HG03045 (cell line): ENCODE results near the gene ADGRL3.
"Not testable (repeated sequence)": the region's sequence is repeated elsewhere in the genome, so short reads cannot be mapped to it uniquely, and the experiment has no call there.

ENCODE experiments used
- ATAC-seq: cut with Tn5 transposase; IDR thresholded peaks from one replicate; pipeline ENCODE4 v1.9.1; 2021; ENCODE audit warnings: mild to moderate bottlenecking, moderate library complexity; ENCODE audit not compliant: unreplicated experiment

Gene ADGRL3

DNA sequence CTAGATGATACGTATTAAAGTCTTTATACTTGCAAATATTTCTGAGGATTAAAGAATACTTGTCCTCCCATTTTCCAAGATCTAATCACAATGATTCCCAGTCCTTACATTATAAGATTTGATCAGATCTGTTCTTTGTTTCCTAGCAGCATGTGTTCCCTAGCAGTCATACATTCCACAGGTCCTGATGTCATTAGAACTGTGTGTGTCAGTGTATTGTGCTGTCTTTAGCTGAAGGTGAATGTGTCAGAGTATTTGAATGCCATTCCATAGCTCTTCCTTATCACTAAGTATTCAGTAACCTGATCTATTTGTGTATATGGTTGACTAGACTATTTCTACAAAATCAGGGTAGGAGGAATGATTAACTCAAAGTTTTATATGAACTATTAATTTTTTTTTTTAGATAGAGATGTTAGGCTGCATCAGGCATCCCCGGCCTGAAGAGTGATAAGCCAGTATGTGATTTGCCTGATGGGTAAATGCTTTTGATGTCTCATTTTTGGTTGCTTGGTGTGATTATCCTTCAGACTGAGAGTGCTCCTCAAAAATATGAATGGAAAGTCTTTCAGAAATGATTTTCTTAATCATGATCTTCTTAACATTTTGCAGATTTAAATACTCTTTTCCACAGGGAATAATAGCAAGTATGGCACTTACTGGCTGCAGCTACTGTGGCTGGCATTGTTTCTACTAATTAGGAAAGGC, 4.4 kb downstream of the ADGRL3 start:
- ATAC-seq: no peak

DNA sequence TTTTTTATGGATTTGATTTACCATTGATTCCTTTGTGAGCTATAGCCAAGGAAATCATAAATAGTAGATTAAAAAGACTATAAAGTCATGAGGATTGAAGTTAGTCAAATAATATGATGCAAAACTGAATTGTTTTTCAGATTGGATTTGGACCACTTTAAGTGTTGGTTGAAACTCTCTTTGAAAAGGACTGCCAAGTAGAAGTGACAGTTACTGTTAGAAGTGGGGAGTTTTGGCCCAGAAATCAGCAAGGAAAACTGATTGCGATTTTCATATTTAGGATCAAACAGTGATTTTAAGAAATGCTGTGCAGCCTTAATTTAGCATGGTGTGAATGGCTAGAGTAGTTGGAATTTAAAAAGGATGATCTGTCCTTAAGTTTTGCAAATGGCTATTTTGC, 4.9 kb downstream of the ADGRL3 start:
- no peak for ATAC-seq

DNA sequence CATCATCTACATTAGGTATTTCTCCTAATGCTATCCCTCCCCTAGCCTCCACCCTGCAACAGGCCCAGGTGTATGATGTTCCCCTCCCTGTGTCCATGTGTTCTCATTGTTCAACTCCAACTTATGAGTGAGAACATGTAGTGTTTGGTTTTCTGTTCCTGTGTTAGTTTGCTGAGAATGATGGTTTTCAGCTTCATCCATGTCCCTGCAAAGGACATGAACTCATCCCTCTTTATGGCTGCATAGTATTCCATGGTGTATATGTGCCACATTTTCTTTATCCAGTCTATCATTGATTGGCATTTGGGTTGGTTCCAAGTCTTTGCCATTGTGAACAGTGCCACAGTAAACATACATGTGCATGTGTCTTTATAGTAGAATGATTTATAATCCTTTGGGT, 7.0 kb downstream of the ADGRL3 start:
- ATAC-seq: not testable (repeated sequence)

DNA sequence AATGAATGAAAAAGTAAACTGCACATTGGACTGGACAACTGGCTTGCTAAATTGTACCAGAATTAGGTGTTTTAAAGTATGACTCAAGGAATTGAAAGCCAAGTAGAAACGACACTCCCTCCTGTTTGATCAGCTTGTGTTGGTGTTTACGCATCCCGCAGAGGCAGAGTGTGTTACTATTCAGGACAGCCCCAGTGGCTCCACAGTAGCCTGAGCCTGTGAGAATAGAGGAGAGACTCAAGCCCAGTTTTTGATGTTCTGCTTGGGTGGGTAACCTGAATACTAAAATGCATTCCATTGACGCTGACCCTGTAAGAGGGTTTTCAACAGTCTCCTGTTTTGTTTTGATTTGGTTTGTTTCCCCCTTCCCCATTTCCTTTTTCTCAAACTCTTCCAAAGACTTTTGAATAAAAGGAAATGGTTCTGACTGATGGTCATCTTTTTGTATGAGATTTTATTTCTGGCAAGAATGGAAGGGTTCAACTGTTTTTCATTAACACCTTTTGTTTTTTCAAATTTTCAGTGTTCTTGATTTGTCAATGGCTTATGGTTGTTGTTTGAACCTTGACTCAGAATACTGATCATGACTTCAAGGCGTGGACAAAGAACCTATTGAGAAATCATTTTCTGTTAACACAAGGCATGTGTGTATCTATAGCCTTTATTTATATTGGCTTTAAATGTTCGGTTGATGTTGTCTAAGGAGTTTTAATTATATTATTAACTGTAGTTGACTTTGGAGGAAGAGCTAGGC, 10.2 kb downstream of the ADGRL3 start:
- ATAC-seq: no peak

DNA sequence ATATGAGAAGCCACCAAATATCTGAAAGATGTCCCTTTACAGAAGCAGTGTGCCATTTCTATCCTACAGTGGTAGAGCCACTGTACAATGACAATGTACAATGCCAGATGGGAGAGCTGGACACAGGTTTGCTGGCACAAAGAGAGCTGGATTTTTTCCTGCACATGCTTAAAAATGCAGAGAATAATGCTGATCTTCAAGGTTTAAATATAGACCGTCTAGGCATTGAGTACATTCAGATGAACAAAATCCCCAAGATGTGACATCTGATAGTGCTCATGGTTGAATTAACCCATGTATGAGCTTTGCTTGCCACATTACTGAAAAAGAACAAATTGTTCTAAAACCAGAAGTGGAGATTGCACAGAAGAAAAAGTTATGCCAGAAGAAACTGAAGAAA, 11.7 kb downstream of the ADGRL3 start:
- no peak for ATAC-seq

DNA sequence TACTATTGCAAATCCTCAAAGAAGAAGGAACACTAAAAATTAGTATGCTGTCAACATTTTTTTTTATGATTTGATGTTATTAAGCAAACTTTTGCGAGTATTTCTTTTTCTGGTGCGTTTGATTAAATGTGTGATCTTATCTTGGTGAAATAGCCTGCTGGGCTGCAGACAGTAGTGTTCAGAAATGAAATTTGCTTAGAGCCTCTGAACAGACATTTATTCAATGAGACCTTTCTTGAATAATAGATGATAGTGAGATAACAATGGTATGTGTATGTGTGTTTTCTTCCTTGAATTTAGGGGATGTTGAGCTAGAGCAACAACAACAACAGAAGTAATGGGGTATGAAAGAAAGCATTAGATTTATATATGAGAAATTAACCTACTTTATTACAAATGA, 12.7 kb downstream of the ADGRL3 start:
- ATAC-seq: no peak

DNA sequence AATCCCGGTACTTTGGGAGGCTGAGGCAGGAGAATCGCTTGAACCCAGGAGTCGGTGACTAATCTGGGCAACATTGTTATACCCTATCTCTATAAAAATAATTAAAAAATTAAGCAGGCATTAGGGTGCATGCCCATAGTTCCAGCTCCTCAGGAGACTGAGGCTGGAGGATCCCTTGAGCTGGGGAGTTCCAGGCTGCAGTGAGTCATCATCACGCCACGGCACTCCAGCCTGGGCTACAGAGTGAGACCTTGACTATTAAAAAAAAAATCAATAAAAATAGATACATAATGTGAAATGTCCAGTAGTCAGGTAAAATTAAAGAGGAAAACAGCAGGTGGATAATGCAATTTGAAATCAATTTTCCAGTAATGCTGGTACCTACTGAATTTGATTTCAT, 14.6 kb downstream of the ADGRL3 start:
- ATAC-seq: no peak

DNA sequence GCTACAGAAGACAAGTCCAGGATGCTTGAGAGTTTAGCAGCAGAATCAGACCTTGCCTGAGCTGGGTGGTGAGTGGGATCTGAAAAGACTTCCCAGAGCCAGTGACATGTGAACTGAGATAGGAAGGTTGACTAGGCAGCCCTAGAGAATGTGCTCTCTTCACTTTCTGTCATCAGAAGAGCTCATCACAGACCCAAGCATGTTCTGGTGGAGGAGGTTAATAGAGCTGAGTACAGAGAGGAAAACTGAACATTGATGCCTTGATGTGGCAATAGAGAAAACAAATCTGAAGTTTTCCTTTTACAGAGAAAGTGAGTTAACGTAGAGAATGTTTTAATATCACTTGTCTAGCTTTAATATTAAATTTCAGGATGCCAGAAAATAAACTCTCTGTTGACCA, 17.1 kb downstream of the ADGRL3 start:
- ATAC-seq: no peak

DNA sequence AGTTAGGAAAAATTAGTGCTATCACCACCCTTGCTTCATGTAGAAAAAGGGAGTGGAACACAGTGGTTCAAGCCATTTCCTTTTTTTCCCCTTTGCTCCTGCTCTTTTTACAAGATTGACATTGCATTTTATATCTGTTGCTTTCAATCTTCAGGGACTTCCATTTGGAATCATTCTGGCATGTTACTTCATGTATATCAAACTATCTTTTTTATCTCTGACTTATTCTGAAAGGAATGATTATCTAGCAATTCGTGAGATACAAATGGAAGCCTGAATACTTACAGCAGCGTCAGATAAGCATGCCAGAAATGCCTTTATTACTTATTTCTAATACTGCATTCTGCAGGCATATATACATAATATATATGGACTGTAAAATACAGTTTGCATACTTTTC, 20.4 kb downstream of the ADGRL3 start:
- no peak for ATAC-seq

DNA sequence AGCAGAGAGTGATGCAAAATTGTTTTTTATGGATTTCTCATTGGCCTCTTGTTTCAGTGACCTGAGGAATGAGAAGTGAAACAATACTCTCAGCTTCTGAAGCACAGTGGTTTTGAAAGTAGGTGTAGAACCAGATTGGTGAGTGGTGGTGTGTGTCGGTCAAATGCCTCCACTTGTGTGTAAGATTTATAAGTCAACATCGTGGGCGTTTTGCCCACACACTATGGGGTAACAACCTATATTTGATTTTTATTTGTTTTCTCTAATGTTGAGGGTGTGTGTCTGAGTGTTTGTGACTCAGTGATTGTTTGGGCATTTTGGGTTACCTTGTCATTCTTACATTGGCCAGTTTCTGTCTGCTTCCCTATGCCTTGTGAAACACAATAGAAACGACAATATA, 23.3 kb downstream of the ADGRL3 start:
- no peak for ATAC-seq

DNA sequence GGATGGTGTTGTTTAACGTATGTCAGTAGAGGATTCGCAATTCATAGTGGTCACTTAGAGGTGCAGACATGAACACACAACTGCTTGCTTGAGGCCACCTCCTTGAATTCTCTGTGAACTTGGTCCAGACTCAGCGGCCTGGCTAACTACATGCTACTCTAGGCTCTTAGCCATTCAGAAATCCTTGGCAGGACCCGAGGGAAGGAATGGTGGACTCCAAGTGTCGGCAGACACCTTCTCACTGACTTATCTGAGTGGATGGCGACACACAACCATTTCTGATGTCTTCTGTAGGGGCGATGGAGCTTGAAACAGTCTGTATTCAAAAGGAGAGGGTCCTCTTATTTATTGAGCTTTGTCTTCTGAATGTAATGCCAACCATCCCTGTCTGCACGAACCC, 24.4 kb downstream of the ADGRL3 start:
- no peak for ATAC-seq

DNA sequence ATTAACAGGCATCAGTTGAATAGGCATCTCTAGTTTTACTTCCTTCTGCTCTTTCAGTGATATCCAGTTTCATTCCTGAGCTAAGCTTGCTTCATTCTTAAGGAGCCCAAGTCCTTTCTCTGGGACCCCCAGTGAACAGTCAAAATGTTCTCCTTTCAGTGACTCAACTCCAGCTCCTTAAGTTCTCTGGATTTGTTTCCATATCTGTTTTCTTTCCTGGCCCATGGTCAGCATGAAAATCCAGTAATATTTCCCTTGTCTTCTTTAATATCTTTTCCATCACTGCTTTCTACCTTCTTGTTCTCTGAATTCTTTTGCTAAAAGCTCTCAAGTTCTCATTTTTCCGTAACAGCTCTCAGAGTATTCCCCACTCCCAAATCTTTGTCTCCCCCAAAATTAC, 25.5 kb downstream of the ADGRL3 start:
- no peak for ATAC-seq

DNA sequence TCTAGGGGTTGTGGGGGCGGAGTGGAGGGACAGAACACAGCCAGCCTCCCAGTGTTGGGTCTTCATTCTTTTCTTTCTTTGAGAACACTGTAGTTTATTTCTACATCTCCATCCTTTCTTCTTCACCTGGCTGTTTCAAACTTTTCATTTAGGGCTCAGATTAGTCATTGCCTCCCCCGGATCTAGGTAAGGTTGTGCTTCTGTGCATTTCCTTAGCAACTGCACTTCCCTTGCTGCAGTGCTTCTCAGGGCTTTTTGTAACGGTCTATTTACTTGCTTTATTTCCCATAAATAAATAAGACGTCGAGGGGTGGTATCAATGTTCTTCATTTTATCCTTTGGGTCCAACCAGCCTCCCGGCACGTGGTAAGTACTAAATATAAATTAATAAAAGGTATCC, 31.3 kb downstream of the ADGRL3 start:
- ATAC-seq: no peak

DNA sequence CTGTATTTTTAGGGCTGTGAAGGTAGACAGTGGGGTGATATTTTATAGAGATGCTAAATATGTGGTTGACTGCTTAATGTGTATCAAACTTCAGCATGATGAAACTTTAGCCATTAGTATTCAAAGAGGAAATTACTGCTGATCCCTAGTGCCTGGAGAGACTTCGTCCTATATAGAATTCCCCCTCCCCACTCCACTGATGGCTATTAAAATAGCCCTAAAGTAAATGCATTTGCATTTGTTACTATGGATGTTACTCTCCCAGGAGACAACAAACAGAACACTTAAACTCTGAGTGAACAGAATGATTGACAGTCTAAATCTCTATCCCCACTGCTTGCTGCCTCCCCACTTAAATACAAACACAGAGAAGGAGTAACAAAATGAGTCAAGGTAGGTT, 39.1 kb downstream of the ADGRL3 start:
- no peak for ATAC-seq

DNA sequence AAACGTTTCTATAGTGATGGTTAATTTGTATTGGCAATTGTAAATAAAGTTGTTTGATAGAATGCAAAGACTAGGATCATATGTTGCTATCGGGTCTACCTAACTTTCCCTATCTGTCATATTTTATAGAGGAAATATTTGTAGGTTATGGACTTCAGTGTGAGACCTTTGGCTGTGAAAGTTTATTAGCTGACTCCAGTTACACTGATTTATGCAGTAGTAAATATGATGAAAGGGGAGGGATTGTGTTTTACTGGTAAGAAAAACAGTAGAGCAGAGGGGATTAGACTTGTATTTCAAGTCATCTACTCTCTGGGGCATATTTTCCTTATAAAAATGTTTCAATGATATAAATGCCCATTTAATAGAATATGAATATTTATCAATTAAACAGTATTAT, 43.8 kb downstream of the ADGRL3 start:
- ATAC-seq: no peak

DNA sequence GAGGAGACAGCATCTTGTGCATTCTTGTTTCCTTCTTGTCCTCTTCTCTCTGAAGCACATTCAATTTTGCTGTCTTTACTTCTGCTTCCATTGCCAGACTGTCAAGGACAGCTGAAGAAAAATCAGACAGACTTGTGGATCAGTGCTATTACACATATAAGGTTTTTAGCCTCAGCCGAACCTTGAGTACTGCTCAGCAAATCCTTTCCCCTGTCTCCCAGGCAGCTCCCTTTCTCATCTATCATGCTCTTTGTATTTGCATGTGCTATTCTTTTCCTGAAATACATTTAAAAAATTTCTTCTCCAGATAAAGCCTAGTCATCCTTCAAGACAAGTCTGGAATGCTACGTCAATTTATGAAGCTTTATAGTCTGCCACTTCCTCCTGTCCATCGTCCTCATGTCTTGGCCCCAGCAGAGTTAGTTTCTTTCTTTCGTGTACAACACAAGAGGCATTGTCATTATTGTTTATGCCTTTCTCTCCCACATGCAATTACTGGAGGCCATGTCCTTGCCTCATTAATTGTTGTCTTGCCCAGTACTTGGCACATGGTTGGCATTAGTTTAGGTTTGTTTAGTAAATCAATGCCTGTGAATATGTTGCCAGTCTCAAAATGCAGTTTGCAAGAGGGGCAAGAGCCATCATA, 45.1 kb downstream of the ADGRL3 start:
- ATAC-seq: no peak

DNA sequence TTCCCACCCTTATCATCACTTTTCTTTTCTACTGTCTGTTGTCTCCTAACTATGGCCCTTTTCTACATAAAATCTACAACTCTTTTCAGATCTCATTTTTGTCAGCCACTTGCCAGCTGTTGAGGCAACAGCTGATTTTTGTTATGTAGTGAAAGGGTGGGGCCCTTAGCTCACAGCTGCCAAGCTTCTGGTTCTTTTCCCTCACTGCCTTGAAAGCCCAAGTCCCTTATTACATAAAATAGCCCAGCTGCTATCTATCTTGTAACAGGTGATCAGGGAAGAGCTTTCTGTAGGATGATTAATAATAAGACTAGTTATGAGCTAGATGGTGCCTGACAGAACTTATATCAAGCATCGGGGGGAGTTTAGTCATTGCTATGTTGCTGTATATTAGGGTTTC, 45.9 kb downstream of the ADGRL3 start:
- ATAC-seq: no peak

DNA sequence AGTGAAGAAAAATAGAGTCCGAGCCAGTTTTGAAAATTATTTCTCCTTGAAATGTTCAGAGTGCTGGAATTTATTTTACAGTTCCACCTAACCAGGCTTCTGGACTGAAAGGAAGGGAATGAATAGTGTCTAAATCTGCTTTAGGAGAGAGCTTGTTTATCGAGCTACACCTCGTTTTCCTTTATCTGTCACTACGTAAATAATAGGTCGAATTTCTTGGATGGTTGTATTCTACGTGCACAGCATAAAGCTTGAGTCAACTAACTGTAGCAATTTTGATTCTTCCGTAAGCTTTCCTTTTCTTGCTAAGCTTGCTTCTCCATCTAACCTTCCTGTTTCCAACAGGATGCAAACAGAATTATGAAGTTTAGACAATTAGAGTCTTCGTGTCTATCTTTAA, 48.6 kb downstream of the ADGRL3 start:
- no peak for ATAC-seq

DNA sequence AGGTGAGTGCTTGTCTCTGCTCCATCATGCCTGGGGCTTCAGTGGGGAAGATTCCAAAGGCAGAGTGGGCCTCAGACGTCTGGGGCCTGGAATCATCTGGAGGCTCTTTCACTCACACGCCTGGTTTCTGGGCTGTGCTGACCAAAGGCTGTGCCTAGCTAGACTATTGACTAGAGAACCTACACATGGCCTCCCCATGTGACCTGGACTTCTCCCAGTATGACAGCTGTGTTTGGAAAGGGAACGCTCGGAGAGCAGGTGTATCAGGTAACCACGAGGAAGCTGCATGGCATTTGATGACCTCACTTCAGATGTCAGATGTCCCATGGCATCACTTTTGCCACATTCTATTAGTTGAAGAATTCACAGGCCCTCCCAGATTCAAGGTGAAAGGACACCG, 51.0 kb downstream of the ADGRL3 start:
- no peak for ATAC-seq

DNA sequence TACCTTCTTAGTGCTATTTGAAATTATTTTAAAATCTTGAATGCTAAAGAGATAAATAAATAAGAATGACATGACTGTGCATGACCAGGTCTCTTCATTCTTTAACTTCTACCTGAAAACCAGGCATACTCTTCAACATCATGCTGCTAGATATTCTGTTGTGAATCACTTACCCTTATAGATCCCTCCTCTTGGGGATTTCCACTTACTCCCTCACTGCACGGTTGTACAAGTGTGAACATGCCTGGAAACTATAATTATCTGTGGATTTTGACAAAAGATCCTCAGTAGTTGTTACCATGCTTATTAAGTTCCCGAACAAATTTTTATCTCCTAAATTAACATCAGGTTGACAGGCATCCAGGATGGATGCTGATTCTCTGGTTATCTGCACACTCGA, 54.3 kb downstream of the ADGRL3 start:
- no peak for ATAC-seq

DNA sequence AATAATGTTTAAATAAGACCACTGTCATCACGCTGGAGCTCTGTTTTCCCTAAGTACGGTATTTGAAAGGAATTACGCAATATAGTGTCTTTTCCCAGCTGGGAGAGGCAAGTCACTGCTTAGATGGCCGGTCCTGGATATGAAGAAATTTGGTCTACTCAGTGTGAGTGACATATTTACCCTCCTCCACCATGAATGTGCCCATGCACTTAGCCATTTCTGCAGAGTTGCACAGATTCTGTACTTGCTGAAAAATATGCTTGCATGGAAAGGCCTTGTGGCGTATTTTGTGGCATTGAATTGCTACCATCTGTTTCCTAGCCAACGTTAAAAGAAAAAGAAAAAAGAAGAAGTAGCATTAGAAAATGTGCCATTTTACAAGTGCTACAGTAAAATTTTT, 73.1 kb downstream of the ADGRL3 start:
- no peak for ATAC-seq

DNA sequence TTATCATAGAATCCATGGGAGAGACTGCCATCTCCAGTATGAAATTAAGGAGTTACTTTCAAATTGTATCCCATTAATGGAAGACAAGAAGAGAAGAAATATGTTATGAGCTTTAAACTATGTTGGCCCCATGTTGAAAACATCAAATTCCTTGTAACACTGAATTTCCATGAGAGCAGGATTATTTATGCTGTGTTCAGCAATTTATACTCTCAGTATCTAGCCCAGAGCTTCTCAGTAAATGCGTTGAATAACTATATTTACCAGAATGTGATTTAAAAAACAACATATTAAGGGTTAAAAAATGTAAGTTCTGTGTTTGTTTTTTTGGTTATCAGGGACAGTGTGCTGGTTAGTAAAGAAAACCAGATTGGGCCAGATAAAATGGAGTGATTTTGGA, 74.2 kb downstream of the ADGRL3 start:
- ATAC-seq: no peak
